ENCODE measurements around the gene ARHGEF11.
"Not testable (repeated sequence)": the region's sequence is repeated elsewhere in the genome, so short reads cannot be mapped to it uniquely, and the experiment has no call there.

GRCh38 chr1:157059241-157059640, 13.7 kb upstream of the ARHGEF11 start:
- TF ChIP-seq CTCF, POLR2A (IDR thresholded peaks at IDR 0.05): not testable (repeated sequence)

Measured in Peyer's patch (tissue), 4 donors.